Measurements from ENCODE around the gene FAM227B. TPM values are rescaled to one million over a fixed set of nuclear protein-coding genes. Genes with fewer than 3 reads are reported as not detected.
"Not testable (repeated sequence)": the region's sequence is repeated elsewhere in the genome, so short reads cannot be mapped to it uniquely, and the experiment has no call there.

The FAM227B gene
- polyA plus RNA-seq, 1 donor from 2014 or later = 13.3 TPM

DNA sequence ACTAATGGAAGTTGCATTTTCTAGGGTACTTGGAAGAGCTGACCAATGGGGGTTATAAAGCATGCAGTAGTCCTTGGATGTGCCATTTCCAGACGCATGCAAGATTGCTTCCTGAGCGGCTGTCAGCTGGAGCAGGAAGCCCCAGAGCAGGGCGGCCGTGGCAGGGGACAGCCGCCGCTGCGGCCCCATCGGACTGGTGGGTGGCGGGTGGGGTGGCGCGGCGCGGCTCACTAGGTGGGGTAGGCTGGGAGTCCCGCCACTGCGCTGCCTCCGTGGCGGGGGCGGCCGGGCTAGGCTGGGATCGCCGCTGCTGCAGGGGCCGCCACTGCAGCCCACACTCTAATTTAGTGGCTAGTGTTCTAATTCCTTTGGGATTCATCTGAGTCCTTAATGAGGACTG lies 254.1 kb downstream of the FAM227B start:
- Mint-ChIP-seq H3K9me3 (peaks cover 1 to 5% (median 4%) of the 10 kb centered on the region in 3 donors), H3K27ac (no peak overlapping the region), H3K4me3 (no peak overlapping the region), H3K4me1 (peaks cover 0 to 6% (median 0%) of the 10 kb centered on the region in 3 donors), H3K36me3 (peaks cover 3% of the 10 kb centered on the region), H3K27me3 (no peaks in the 10 kb centered on the region)

GRCh38 chr15:49361370-49361769 lies 259.2 kb downstream of the FAM227B start:
- Mint-ChIP-seq H3K4me3 (no peak overlapping the region), H3K4me1 (peaks cover 0 to 6% (median 0%) of the 10 kb centered on the region in 3 donors), H3K27ac (no peak overlapping the region), H3K9me3 (peaks cover 3 to 5% (median 5%) of the 10 kb centered on the region in 3 donors), H3K27me3 (no peaks in the 10 kb centered on the region), H3K36me3 (peaks cover 3% of the 10 kb centered on the region)

DNA sequence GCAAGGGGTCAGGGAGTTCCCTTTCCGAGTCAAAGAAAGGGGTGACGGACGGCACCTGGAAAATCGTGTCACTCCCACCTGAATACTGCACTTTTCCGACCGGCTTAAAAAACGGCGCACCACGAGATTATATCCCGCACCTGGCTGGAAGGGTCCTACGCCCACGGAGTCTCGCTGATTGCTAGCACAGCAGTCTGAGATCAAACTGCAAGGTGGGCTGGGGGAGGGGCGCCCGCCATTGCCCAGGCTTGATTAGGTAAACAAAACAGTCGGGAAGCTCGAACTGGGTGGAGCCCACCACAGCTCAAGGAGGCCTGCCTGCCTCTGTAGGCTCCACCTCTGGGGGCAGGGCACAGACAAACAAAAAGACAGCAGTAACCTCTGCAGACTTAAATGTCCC lies 266.2 kb downstream of the FAM227B start:
- H3K4me3 Mint-ChIP-seq, H3K36me3 Mint-ChIP-seq, H3K4me1 Mint-ChIP-seq, H3K27me3 Mint-ChIP-seq, H3K9me3 Mint-ChIP-seq, H3K27ac Mint-ChIP-seq: not testable (repeated sequence)

- Mint-ChIP-seq H3K9me3 (peaks cover 0 to 6% (median 0%) of the 10 kb centered on the region in 3 donors), H3K4me1 (peaks cover 0 to 2% (median 0%) of the 10 kb centered on the region in 3 donors), H3K4me3 (no peak overlapping the region), H3K27me3 (no peaks in the 10 kb centered on the region), H3K27ac (no peak overlapping the region), H3K36me3 (peaks cover 19% of the 10 kb centered on the region)
Observed at GRCh38 chr15:49343546-49343945, 277.1 kb downstream of the FAM227B start.

DNA sequence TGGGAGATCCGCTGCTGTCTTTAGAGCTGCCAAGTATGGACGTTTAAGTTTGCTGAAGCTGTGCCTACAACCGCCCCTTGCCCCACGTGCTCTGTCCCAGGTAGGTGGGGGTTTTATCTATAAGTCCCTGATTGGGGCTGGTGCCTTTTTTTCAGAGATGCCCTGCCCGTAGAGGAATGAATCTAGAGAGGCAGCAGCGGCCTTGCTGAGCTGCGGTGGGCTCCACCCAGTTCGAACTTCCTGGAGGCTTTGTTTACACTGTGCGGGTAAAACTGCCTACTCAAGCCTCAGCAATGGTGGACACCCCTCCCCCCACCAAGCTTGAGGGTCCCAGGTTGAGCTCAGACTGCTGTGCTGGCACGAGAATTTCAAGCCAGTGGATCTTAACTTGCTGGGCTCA lies 281.0 kb downstream of the FAM227B start:
- Mint-ChIP-seq H3K4me3 (no peak overlapping the region), H3K9me3 (peaks cover 0 to 6% (median 2%) of the 10 kb centered on the region in 3 donors), H3K4me1 (no peaks in the 10 kb centered on the region), H3K27me3 (no peaks in the 10 kb centered on the region), H3K36me3 (peaks cover 25% of the 10 kb centered on the region), H3K27ac (no peak overlapping the region)

DNA sequence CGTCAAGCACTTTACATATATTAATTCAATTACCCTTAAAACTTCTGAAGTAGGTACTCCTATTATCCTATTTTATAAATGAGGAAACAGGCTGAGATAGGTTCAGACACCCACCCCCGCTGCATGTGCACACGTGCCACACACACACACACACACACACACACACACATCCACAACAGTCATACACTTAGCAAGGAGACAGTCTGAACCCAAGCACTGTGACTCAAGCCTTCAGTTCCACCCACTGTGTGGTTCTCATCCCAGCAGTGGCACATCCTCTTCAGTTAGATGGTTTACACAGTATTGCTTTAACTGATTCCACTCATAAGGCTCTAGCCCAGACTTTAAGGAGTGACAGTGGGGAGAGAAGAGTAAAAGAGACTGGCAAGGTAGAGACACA lies 288.7 kb downstream of the FAM227B start:
- H3K36me3 Mint-ChIP-seq = peaks cover 16% of the 10 kb centered on the region
- no peaks in the 10 kb centered on the region for H3K27me3 Mint-ChIP-seq
- H3K4me1 Mint-ChIP-seq = peaks cover 0 to 3% (median 0%) of the 10 kb centered on the region in 3 donors
- no peak overlapping the region for H3K4me3 Mint-ChIP-seq
- no peak overlapping the region for H3K27ac Mint-ChIP-seq
- no peaks in the 10 kb centered on the region for H3K9me3 Mint-ChIP-seq

GRCh38 chr15:49331442-49331841 lies 289.2 kb downstream of the FAM227B start:
- Mint-ChIP-seq H3K4me1 (peaks cover 0 to 3% (median 0%) of the 10 kb centered on the region in 3 donors), H3K9me3 (no peaks in the 10 kb centered on the region), H3K4me3 (no peak overlapping the region), H3K36me3 (peaks cover 14% of the 10 kb centered on the region), H3K27ac (no peak overlapping the region), H3K27me3 (no peaks in the 10 kb centered on the region)

- Mint-ChIP-seq H3K27me3 (no peaks in the 10 kb centered on the region), H3K4me3 (no peak overlapping the region), H3K9me3 (no peaks in the 10 kb centered on the region), H3K36me3 (peaks cover 14% of the 10 kb centered on the region), H3K27ac (no peak overlapping the region), H3K4me1 (peaks cover 0 to 3% (median 0%) of the 10 kb centered on the region in 3 donors)
Observed at GRCh38 chr15:49330166-49330565, 290.5 kb downstream of the FAM227B start.

GRCh38 chr15:49328941-49329340 lies 291.7 kb downstream of the FAM227B start:
- H3K36me3 Mint-ChIP-seq = peaks cover 15% of the 10 kb centered on the region
- H3K9me3 Mint-ChIP-seq = no peaks in the 10 kb centered on the region
- H3K27me3 Mint-ChIP-seq = no peaks in the 10 kb centered on the region
- H3K27ac Mint-ChIP-seq = no peak overlapping the region
- H3K4me1 Mint-ChIP-seq = peaks cover 0 to 3% (median 0%) of the 10 kb centered on the region in 3 donors
- no peak overlapping the region for H3K4me3 Mint-ChIP-seq

GRCh38 chr15:49327927-49328326 lies 292.7 kb downstream of the FAM227B start:
- Mint-ChIP-seq H3K27me3 (no peaks in the 10 kb centered on the region), H3K4me1 (peaks cover 0 to 3% (median under 1%) of the 10 kb centered on the region in 3 donors), H3K4me3 (no peak overlapping the region), H3K27ac (no peak overlapping the region), H3K36me3 (peaks cover 18% of the 10 kb centered on the region), H3K9me3 (no peaks in the 10 kb centered on the region)

DNA sequence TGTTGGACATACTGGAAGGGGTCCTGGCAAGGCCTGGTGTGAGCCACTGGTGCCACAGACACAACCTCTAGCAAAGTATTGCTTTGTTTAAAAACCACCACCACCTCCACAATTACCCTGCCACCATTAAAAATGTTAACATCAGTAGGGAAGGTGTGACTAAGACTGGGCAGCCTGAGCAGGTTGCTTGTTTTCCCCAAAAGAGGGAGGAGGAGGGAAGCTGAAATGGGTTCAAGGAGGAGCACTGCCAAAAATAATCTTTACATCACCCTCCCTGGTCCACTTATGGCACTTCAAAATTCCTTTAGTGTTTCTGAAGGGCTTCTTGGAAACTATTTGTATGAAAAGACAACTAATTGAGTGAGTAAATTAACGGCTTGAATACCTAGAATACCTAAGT lies 297.4 kb downstream of the FAM227B start:
- H3K9me3 Mint-ChIP-seq = no peaks in the 10 kb centered on the region
- peaks cover 23% of the 10 kb centered on the region for H3K36me3 Mint-ChIP-seq
- H3K4me1 Mint-ChIP-seq = peaks cover 0 to 3% (median 1%) of the 10 kb centered on the region in 3 donors
- H3K27me3 Mint-ChIP-seq = no peaks in the 10 kb centered on the region
- H3K27ac Mint-ChIP-seq = no peak overlapping the region
- no peak overlapping the region for H3K4me3 Mint-ChIP-seq

DNA sequence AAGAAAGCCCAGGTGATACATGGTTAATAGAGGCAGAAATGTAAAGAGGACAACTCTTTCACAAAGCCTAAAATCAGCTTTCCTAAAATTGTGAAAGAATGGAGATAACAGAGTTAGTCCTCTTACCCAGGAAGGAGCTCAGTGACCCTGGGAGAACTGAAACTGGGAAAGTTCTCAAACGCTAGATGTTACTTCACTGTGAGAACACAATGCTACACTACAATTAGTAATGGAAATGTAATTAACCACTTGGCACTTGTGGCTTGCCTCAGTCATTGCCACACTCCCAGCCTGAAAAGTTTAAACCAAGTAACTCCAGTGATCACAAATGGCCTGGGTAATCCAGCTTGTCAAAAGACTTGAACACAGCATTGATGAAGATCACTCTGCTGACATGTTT lies 300.3 kb downstream of the FAM227B start:
- Mint-ChIP-seq H3K27ac (no peak overlapping the region), H3K27me3 (no peaks in the 10 kb centered on the region), H3K4me3 (no peak overlapping the region), H3K9me3 (peaks cover 0 to 4% (median 0%) of the 10 kb centered on the region in 3 donors), H3K36me3 (peaks cover 19% of the 10 kb centered on the region), H3K4me1 (peaks cover 0 to 2% (median 0%) of the 10 kb centered on the region in 3 donors)

- H3K36me3 Mint-ChIP-seq = peaks cover 15% of the 10 kb centered on the region
- peaks cover 0 to 4% (median 0%) of the 10 kb centered on the region in 3 donors for H3K9me3 Mint-ChIP-seq
- H3K4me1 Mint-ChIP-seq = peaks cover 0 to 2% (median 1%) of the 10 kb centered on the region in 3 donors
- no peak overlapping the region for H3K27ac Mint-ChIP-seq
- H3K4me3 Mint-ChIP-seq = no peak overlapping the region
- H3K27me3 Mint-ChIP-seq = no peaks in the 10 kb centered on the region
Observed at GRCh38 chr15:49315391-49315823, 305.2 kb downstream of the FAM227B start.

GRCh38 chr15:49314716-49315115 lies 305.9 kb downstream of the FAM227B start:
- H3K27ac Mint-ChIP-seq = no peak overlapping the region
- peaks cover 0 to 4% (median 3%) of the 10 kb centered on the region in 3 donors for H3K9me3 Mint-ChIP-seq

DNA sequence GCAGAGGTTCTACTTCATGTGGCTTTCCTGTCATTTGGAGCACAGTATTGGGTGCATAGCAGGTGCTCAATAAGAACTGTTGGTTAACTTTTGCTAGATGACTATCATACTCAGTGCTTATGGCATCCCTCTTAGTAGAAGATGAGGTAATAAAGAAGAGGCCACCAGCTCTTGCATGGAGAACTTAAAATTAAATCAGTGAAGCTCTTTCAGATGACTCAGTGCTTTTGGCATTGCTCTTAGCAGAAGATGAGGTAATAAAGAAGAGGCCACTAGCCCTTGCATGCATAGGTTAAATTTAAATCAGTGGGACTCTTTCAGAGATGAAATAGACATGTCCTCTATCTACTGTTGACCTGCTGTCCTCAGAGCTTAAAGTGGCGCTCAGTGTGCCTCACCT lies 307.0 kb downstream of the FAM227B start:
- Mint-ChIP-seq H3K4me3 (no peak overlapping the region), H3K9me3 (peaks cover 0 to 4% (median 3%) of the 10 kb centered on the region in 3 donors), H3K27me3 (no peaks in the 10 kb centered on the region), H3K4me1 (peaks cover 1 to 6% (median 5%) of the 10 kb centered on the region in 3 donors), H3K27ac (no peak overlapping the region), H3K36me3 (peaks cover 12% of the 10 kb centered on the region)

More at GRCh38 chr15:49314716-49315115, 305.9 kb downstream of the FAM227B start:
- Mint-ChIP-seq H3K27me3 (no peaks in the 10 kb centered on the region), H3K4me1 (peaks cover 1 to 6% (median 5%) of the 10 kb centered on the region in 3 donors), H3K36me3 (peaks cover 11% of the 10 kb centered on the region), H3K4me3 (no peak overlapping the region)

DNA sequence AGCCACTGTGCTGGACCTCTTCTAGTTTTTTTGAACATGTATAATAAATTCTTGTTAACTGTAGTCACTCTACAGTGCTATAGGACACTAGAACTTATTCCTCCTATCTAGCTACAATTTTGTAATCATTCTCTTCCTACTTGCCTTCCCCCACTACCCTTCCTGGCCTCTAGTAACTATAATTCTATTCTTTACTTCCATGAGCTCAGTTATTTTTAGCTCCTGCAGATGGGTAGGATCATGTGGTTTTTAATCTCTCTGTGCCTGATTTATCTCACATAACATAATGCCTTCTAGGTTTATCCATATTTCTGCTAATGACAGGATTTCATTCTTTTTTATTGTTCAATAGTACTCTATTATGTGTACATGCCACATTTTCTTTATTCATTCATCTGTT lies 310.7 kb downstream of the FAM227B start:
- H3K27ac Mint-ChIP-seq = no peak overlapping the region
- no peak overlapping the region for H3K4me3 Mint-ChIP-seq
- peaks cover 0 to 3% (median 0%) of the 10 kb centered on the region in 3 donors for H3K9me3 Mint-ChIP-seq
- peaks cover 16% of the 10 kb centered on the region for H3K36me3 Mint-ChIP-seq
- H3K4me1 Mint-ChIP-seq = peaks cover 0 to 9% (median 5%) of the 10 kb centered on the region in 3 donors
- no peaks in the 10 kb centered on the region for H3K27me3 Mint-ChIP-seq

All from IgD-negative memory B cell (primary cell).